Neural cell (in vitro differentiated cells): ENCODE results near the gene FOXD4L6.
"Not testable (repeated sequence)": the region's sequence is repeated elsewhere in the genome, so short reads cannot be mapped to it uniquely, and the experiment has no call there.

ENCODE experiments used
- CTCF ChIP-seq: fragments of 450-650 bp; IDR thresholded peaks from 2 replicates; pipeline ENCODE4 v1.5.1; 2014; ENCODE audit warnings: antibody characterized with exemption, mild to moderate bottlenecking, moderate library complexity; ENCODE audit not compliant: poor library complexity, severe bottlenecking
- MXI1 ChIP-seq: fragments of 450-650 bp; conservative IDR thresholded peaks from 2 replicates; pipeline ENCODE4 v1.6.1; 2014; ENCODE audit warnings: antibody characterized with exemption, mild to moderate bottlenecking; ENCODE audit not compliant: poor library complexity, severe bottlenecking
- POLR2AphosphoS5 ChIP-seq: IDR thresholded peaks from 2 replicates; pipeline ENCODE4 v1.6.1; 2012
- RAD21 ChIP-seq: fragments of 450-650 bp; conservative IDR thresholded peaks from 2 replicates; pipeline ENCODE4 v1.6.1; 2014; ENCODE audit warnings: antibody characterized with exemption, mild to moderate bottlenecking, moderate library complexity

DNA sequence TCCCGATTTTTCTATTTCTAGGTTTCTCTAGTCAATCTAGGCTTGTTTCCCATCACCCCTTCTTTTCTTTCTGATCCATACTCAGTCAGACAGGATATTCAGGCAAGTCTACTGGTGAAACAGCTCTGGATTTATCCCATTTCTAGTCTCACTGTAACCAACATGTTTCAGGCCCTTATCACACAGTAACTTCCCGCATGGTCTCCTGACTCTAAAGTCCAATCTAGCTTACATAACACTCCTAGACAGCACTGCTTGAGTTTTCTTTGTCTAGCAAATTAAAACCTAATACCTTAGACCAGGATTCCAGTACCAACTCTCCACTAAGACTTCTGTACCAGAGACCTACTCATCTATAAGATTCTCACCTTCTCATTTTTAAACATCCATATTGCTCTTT lies 13.4 kb upstream of the FOXD4L6 start:
- TF ChIP-seq MXI1, CTCF, RAD21, POLR2AphosphoS5: not testable (repeated sequence)
